SKM-1 (cell line): ENCODE measurements around the gene DENND1A.

Experiments
- DNase-seq: peaks from one replicate; lab custom pipeline; 2025; ENCODE audit not compliant: unreplicated experiment; lab: John Stamatoyannopoulos, UW

Gene DENND1A

DNA sequence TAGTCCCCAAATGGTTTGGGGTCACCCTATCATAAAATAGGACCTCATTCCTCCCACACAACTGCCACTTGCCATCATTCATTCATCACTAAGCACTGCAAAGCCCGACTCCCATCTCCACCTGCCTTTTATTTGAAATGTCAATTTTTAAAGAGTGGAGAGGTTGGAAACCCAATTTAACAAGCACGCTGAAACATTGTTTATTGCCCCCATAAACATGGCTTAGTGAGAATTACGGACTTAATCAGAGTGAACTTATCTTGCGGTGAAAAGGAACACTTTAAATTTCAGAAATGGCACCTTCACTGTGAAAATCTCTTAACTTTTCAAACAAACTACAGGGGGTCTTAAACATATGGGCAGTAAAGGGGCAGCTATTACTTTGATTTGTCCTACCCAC, 332.9 kb downstream of the DENND1A start:
- DNase-seq: no peak

DNA sequence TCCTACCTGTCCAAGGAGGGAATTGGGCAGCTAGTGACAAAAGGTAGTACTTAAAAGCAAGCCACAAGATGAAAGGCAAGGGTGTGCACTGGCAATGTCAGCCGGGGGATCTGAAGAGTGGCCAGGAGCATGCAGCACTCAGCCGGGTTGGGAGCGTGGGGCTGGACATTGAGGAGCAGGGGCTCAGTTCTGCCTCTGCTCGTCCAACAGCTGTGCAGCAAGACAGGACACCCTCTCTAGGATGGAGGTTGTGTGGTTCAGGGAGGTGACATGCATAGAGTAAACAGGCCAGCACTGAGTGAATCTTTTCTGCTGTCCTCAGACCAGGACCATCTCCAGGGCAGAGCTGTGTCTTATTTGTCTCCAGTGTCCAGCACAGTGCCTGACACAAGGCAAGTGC, 338.6 kb downstream of the DENND1A start:
- no peak for DNase-seq

DNA sequence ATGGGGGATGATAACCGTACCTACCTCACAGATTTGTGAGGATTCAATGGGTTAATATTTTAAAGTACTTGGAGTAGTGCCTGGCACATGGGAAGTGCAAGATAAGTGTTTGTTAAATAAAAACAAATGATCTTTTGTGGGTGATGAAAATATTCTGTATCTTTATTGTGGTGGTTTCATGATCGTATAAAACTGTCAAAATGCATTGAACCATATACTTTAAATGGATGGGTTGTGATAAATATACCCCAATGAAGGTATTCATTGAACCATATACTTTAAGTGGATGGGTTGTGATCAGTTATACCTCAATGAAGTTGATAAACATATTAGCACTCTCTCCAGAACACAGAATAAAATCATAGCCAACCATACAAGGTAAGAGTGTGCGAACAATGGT, 339.4 kb downstream of the DENND1A start:
- no peak for DNase-seq

DNA sequence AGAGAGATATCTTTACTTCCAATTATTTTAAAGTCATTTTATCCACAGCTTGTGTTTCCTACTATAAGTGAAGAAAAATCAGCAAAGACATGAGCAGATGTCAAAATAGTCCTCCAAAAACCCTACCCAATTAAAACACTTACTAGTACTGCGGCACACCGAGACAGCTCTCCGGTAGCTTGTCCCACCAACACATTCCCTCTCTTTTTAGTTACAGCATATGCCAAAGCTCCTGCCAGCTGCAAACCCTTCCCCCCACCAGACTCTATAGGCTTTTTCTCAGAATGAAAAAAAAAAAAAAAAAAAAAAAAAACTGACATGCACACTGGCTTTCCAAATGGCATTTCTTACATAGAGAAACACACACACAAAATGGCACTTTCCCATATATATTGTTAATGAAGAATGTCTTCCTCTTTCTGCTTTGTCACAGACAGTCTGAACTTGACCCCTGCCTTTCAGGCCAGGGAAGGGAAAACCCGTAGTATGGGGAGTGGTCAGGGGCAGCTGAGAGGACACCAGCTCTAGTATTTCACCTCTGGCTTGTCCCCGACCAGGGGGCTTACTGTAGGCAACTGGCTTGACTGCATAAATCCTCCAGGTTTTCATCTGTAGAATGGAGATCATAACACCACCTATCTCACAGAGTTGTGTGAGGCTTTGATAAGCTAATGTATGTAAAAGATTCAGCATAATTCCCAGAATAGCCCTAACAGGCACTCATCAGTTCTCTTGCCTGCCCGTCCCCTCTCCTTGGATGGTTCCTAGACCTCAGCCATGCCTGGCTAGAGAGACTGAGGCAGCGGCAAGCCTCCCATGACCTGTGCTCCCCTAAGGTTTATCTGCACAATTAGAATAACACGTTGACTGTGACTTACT, 340.3 kb downstream of the DENND1A start:
- DNase-seq: no peak

DNA sequence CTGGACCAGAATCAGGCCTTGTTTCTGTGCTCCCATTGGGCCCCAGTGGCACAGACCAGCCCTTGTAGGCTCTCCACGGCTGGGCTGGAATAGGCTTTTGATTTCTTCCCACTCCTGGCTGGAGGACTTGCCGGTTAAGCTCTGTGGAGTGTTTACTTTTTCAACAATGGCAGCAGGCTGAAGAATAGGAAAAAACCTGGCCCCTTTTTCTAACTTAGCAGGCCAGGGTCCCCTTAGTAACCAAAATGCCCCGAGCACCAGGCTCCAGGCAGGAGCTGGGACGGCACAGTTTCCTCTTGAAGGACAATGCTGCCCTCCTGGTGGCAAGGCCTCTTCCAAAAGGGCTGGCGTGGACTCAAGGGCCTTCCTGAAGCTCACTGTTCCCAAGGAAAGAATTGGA, 343.7 kb downstream of the DENND1A start:
- no peak for DNase-seq

DNA sequence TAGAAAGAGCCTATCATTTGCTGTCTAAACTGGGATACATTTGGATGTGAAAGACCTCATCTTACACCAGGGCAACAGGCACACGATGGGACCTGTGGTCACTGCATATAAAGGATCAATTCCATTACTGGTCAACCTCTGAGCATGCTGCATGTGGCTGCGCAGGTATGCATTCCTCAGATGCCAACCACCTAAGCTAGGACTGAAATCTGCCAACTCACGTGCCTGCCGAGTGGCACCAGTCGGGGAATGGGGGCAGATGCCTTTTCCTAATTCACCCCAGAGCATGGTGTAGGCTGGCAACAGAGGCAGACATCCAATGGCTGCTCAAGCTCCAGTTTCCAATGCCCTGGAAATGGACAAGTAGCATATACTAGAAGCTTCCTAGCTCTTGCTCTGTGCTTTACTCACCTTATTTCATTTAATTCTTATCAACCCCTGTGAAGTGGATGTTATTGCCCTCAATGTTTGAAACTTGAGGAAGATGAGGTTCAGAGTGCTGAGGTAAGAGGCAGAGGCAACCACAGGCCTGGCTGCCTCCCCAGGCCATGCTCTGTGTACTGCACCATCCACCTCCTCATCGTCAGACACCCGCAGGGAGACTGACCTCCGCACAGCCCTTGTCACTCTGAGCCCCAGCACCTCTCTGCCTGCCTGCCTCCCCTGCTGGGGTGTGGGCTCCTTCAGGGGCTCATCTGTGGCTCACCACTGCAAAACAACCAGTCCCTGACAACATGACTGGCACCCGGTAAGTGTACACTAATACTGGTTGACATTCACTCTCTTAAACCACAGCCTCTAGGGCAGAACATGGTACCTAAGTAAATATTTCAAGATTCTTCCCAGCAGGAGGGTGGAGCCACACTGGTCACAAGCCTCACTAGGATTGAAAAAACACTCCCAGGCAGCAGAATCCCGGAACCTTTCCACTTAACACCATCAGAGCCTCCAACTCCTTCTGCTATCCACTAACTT, 345.4 kb downstream of the DENND1A start:
- DNase-seq: no peak

DNA sequence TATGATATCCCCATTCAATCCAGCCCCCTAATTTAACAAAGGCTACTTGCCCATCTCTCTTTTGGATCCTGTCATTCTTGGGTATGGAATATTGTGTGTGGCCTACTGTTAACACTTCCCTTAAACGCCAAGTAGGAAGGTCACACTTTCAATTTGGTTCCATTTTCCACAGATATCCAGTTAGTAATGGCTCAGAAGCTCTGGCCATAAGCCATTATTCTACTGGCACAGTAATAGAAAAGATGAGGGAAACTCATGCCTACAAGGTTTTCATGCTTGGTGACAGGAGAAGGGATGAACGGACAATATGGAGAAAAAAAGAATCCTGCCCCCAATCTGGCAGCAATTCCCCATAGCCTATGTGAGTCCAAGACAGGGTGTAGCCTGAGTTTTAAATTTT, 346.3 kb downstream of the DENND1A start:
- no peak for DNase-seq

DNA sequence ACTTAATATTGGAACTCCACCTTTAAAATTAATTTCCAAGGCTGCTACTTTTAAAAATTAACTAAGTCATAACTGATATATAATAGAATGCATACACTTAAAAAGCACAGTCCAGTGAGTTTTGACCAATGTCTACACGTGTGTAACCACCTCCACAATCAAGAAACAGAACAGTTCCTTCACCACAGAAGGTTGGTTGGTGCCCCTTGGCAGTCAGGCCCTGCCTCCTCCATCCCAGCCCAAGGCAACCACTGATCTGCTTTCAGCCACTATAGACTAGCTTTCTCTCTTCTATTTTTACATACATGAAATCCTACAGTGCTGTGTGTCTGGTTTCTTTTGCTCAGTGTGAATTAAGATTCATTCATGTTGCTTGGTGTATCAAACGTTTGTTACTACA, 358.7 kb downstream of the DENND1A start:
- no peak for DNase-seq

DNA sequence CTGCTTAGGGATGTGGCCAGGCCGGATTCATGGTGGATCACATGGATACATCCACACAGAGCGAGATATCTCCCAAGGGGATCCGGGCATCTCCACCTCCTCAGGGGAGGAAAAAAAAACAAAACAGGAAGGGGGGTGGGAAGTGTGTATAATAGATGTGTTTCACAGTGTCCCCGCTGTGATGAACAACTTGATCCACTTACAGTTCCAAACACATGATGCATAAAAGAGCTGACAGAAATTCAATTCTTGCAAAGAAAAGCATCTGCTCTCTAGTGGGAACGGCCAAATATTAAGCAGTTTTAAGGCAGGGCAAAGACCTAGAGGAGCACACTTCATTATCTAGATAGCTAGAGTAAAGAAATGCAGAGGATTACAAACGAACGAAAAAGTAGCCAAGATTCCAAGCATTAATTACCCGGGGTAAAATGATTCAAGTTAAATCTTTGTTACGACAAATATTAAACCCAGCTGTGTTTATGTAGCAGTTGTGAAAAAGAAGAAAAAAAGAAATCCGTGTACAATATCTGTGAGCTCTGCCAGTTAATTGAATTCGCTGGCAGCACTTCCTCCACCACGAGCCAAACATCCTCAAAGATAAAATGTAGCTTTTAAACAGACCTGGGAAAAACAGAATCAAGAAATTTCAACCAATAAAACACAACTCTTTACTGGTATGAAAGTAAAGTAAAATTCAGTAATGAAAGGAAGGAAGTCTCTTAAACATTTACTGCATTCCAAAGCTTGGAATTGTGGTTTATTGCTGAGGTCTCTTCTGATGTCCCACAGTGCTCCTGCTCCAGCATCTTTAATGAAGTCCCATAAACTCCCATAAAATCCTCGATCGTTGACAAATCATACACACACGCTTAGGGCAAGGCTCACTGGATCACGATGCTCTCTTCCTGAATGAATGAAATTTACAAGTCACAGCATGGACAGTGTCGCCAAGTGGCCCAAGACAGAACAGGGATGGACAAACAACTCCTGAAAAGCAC, 360.9 kb downstream of the DENND1A start:
- DNase-seq: no peak

DNA sequence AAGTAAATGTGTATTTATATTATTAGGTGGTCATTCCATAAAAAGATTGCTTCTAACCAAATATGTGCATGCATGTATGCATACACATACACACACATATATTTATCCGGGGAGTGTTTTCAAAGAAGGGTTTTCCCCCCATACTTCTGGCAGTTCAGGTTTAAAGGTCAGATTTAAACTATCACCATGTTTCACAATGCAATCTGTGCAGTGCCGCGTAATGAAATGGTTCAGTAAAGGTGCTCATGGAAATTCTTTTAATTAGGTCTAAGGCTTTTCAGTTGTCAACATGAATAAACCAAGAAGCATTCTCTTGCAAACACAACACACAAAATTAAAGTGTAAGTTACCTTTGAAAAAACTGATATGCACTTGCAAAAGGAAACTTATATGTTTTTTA, 362.9 kb downstream of the DENND1A start:
- no peak for DNase-seq

DNA sequence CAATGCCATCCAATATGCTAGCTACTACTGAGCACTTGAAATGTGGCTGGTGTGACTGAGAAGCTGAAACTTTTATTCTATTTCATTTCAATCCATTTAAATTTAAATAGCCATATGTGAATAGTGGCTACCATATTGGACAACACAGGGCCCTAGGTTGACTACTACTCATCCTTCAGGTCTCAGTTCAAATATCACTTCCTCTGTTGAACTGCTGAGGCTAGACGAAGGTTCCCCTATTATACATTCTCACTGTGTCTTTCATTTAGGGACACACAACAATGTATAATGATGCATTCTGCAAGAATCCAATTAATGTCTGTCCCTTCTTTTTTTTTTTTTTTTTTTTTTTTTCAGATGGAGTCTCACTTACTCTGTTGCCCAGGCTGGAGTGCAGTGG, 365.3 kb downstream of the DENND1A start:
- no peak for DNase-seq

DNA sequence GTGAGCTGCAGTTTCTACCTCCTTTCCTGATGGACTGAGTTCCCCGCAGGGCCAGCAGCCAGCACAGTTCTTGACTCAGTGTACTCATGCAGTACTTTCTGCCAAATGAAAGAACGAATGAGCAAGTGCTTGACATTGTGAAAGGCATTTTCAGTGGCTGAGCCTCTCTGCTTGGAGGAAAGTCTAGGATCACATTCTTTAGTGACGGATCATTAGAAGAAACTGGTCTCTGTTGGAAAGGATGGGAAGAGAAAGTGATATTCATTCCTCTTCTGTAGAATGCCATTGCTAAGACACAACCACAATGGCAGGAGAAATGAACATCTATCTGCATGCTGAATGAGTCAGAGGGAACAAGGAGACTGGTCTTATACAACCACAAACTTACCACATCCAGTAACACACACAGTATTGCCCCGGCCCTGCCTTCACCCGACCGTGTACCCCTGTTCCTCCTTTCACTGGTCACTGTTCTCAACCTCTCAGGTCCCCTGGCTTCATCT, 367.0 kb downstream of the DENND1A start:
- peak; percentile 18 for DNase-seq

DNA sequence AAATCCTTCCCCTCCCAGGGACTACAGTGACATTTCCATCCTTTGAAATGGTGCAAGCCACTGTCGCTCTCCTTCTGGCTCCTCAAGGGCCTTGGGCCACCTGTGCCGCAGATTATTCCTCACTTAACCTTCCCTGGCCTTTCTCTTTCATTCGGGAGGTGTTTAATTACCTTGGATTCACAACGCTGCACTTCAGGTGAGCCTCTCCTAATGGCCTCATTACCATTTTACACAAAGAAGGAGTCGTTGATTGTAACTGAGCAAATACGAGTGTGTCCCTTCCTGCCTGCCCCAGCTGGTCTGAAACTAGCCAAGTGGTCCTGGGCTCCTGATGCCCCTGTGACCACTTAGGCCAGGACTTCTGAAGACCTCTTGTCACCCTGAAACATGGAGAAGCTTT, 368.9 kb downstream of the DENND1A start:
- no peak for DNase-seq

DNA sequence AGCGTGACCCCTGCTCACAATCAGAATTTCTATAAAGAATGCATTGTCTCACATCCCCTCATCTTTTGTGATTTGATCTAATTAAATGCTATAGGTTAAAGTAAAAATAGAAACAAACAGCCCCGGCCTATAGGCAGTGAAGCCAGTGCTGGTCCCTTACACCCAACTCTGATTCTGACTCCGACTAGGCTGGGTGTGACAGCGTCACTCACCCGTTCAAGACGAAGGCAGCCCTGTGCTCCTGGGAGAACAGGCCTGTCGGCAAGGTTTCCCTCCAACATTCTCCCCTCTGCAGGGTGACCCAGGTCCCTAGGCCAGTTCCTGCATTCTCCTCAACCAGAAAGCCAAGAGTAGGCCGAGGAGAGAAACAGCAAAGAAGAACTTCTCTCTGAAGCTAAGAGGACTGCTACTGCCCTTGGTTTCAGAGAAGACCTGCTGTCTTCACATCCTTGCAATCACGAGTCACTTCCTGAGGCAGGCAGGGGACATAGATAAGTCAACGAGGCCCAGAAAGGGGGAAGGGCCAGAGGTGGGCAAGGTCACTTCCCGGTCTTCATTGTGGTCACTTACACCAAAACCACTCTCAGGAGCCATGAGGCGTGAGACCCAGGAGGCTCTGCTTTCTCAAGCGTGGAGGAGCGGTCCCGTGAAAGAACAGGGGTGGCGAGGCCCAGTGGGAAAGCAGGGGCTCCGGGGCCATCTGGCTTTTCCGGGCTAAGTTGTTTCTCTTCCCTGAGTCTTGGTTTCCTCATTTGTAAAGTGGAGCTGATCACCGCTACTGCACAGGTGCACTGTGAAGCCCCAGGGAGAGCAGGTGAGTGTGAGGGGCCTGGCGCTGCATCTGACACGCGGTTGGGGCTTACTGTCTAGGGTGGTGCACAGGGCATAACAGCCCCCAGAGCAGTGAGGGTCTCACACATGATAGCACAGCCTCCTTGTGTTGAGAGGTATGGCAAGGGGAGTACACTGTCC, 373.2 kb downstream of the DENND1A start:
- DNase-seq: no peak

DNA sequence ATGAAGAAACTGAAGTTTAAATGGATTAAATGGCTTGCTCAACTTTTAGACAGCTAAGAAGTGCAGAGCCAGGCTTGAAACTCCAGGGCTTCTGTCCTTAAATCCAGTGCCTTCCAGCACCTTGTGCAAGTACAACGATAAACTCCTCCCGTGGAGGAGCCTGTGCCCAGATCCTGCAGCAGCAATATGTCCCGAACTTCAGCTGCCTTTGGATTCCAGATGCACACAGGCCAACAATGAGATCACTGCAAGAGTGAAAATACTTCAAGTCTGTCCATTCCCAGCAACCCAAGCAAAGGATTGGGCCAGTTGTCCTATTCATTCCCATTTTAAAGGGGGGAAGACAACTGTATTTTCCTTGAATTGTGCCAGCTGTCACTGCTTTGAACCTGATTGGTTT, 374.3 kb downstream of the DENND1A start:
- DNase-seq: no peak

DNA sequence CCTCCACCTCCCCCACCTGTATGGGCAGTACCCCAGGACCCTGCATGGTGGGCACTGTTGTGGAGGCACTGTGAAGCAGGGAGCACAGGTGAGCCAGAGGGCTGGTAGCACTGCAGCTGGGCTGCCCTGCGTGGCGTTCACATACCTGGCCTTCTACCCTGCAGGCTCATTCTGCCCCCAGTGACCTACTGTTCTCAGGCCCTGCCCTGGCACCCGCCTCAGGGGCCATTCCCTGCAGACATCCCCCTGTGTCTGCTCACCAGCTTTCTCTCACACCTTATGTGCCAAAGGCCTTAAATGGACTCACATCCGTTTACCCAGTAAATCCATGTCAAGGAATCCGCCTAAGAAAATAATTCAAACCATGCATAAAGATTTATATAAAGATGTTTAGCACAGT, 377.4 kb downstream of the DENND1A start:
- no peak for DNase-seq

DNA sequence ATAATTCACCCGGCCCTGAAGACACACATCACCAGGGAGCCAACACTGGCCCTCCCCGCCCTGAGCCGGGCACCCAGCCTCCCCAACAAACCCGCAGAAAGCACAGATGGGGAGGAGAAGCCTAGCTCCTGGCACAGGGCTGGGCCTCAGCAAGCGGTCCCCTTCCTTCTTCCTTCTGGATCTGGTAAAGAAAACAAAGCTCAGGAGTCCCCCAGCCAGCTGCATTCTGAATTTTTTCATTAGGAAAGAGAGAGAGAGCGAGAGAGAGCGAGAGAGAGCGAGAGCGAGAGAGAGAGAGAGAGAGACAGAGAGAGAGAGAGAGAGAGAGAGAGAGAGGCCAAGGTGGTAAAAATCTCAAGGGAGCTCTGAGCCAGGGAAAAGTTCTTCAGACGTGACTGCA, 378.2 kb downstream of the DENND1A start:
- no peak for DNase-seq

DNA sequence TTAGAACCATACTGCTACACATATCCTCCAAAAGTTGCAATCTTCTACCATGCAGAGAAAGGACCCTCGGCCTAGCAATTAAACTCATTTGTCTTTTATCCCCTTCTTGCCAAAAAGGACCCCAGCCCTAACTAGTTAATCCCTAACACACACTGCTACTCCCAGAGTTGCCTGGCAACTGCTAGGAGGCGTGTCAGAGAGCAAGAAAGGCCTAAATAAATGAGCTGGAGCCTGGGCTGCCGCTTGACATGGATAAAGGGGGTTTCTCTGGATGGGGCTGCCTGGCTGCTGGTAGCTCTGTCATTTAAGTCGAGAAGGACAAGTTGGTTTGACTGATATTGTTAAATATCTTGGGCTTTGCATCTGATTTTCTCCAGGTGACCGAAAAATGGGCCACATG, 379.1 kb downstream of the DENND1A start:
- no peak for DNase-seq

DNA sequence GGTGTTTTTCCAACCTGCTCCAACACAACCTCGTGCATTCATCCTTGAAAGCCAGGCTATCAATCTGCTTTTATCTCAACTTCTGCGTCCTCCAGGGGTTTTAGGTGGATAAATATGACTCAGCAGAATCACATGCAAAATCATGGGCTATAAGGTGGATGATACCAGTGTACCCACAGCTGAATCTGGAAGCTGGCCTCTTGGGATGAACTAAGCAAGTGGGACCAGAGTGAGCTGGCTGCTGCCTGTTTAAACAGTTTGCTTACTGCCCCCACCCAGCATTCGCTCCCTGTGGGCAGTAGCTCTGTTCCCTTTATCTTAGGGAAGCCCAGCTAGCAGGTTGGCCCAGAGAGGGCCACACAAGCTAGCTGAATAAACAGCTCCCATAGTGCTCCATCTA, 379.9 kb downstream of the DENND1A start:
- no peak for DNase-seq
